DLD1 (cell line): Measurements from ENCODE around the gene NFKB2.

ENCODE experiments used
- in situ Hi-C: cut with HindIII; loops from 2 replicates; pipeline ENCODE4 v1.10.0; 2017; ENCODE audit warnings: low sequenced_read_pairs

NFKB2 gene

DNA sequence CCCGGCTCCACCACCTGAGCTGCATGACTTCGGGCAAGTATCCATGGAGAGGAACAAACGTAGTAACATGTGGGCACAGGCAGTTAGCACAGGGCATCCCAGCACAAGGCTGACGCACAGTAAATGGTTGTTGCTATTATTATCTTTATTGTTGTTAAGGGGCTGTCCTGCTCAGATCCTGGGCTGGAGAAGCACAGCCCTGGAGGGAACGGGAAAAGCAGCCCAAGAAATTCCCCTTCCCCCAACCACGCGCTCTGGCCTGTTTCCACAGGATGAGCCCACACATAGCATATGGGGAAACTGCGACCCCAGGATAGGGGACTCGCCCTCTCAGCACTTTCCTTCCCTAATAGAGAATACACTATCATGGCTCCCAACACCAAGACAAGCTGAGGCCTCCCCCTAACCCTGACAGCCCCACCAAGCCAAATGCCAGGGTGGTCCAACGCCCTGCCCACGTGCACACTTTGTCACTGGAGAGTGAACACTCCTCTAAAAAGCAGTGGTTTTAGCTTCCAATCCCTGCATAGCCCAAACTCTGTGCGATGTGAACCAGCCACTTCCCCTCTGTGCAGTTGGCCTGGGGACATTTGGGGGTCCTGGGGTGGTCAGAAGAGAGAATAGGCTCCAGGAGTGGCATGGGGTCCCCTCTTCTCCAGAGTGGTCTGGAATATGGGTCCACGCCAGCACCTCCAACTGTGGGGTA is 12.1 kb downstream of the NFKB2 start:
- in situ Hi-C loops, result no loop called here

DNA sequence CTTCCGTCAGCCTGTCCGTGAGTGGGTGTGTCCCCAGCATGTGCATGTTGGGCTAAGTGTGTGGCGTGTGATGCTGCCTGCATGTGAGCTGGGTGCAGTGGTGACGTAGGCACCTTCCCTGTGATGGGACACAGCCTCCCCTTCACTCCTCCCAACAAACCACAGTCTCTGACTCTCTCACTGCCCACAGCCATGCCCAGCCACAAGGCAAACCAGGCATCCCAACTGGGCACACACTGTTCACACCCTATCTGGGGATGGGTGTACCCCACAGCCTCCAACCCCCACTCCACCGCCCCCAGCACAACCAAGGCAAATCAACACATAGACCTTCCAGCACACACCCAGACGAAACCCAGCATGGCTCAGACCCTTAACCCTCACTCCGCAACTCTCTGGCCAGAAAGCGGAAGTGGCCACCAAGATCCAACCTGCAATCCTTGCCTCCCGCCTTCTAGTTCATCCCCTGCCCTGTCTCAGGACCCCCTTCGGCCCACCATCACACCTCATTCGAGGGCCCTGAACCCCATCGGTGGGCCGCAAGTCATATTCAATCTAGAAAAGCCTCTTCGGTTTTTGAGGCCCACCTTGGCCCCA is 12.7 kb downstream of the NFKB2 start:
- in situ Hi-C loops, result no loop called here

DNA sequence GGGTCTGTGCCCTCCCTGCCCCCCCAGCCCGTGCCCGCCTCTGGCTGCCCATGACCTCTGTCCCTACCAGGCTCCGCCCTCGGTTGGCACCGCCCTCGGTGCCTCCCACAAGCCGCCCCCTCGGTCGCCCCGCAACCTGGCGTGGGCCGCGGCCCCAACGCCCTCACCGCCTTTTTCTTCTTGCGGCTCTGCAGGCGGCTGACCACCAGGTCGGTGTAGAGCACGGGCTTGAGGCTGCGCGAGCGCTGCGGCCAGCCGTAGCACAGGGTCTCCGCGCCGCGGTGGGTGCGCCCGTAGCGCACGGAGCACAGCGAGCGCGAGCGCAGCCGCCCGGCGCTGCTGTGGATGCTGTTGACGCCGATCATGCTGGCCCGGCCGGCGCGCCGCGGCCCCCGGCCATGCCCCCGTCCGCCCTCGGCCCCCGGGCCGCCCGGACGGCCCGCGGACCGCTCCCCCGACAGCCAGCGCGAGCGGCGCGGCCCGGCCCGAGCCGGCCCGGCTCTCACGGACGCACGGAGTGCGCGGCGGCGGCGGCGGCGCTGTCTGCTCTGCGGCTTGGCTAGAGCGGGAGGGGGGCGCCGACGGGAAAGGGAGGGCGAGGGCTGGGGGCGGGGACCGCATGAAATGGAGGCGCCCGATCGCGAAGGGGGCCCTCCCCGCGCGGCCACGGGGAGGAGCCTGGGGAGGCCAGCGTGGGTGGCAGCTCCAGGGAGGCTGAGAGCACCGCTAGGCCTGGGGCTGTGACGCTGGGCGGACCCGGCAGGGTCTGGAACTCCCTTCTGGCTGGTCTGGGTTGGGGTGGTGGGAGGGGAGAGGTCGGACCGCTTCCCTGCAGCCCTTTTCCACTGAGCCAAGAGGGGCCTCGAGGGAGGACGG is 13.5 kb downstream of the NFKB2 start:
- in situ Hi-C loops, result no loop called here

DNA sequence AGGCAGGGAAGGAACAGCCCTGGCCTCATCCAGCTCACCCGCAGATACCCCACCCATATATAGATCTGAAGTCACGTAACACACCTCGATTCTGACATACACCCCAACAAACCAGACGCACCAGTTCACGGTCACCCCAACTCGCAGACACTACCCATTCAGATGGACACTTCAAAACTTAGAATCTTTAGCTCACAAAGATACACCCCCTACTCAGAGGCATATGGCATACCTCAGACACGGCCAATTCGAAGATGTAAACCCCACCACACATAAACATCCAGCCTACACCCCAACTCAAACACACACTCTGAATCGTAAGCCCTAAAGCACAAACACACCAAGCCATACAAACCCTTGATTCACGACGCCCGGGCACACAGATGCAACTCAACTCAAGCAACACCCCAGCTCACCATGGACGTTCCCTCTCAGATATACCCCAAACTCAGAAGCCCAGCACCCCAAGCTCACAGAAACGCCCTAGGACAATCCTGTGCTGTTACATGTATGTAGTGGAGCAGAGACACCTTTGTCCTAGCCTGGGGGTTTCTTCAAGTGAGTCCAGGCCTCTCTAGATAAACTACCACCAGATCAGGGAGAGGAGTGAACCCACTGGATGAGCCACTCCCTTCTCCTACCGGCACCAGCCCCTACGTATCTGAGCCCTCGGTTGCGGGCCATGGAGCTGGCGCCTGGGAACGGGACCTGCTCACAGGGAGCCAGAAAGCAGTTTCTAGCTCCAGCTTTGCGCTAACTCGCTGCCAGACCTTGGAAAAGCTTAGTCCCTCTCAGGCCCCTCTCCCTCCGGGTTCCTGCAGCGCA is 14.3 kb downstream of the NFKB2 start:
- in situ Hi-C loops, result no loop called here

DNA sequence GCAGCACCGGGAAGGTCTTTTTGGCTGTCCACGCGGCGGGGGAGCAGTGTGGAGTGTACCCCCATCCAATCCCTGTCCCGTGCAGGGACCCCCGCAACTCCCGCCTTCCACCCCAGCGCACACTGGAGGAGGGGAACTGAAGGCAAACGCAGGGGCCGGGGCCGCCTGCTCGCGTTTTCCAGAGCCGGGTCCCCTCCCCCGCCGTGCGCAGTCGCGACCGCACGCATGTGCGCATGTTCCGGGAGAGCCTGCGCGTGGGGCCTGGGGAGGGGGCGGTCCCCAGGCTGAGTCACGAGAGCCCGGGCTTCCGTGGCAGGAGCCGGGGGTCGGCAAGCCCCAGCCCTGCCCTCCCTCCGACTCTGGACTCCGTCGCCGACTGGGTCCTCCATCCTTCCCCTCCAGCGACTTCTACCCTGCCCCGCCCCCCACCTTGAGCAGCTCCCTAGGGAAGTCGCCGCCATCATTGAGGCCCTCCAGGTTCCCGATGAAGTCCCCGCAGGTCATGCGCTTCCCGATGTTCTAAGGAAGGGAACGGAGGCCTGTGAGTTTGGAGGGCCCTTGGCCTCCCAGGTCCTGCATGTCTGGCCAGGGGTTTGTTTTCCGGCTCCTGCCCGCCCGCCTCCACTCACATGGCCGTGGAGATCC is 15.0 kb downstream of the NFKB2 start:
- in situ Hi-C loops, result no loop called here

DNA sequence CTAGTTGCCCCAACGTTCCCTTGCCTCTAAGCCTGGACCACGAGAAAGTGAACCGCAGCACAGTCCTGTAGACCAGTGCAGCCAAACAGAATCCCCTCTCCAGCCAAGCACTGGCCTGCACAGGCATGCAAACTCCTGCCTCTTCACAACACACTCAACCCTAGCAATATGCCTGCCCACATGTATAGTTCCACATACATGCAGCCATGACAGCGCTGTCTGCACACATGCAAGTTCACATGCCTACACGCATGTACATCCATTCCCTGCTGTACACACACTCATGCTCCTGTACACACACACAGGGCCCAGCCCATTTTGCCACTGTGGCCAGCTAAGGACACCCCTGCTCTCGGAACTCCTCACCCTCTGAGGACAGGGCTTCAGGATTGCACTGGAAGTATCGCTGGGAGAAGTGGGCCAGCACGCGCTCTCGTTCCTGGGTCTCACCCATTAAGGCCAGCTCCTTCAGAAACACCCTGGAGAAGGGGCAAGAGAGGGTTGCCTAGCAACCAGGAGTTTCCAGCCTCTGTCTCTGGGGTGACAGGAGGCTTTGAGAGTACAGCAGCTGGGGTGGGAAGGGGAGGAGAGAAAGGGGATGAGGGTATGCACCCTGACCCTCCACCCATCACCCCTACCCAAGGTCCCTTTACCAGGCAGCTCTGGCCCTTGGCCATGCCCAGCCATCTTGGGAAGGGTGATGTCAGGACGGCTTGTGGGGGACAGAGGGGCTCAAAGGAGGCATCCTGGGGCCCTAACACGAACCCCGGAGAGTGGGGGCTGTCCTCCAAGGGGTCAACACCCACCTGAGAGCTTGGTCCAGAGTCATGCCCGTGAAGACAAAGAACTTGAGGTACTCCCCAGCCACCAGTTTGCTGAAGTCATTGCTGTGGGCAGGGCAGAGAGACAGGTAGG is 16.1 kb downstream of the NFKB2 start:
- in situ Hi-C loops, result no loop called here

DNA sequence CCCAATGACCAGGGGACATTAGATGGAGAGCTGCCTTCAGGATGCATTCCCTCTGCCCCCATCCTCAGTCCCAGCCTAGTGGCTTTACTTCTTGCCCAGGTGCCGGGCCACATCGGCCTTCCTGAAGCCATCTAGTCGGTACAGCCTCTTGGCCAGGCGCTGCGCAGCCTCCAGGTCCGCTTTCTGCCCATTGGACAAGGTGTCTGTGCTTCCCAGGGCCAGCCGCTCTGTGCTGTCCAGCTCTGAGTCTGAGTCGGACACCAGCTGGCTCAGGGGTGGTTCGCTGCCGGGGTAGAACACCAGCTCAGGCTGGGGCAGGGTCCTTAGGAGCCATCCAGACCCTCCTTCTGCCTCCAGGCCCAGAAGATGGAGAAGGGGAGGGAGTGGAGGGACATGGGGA is 16.8 kb downstream of the NFKB2 start:
- in situ Hi-C loops, result no loop called here

DNA sequence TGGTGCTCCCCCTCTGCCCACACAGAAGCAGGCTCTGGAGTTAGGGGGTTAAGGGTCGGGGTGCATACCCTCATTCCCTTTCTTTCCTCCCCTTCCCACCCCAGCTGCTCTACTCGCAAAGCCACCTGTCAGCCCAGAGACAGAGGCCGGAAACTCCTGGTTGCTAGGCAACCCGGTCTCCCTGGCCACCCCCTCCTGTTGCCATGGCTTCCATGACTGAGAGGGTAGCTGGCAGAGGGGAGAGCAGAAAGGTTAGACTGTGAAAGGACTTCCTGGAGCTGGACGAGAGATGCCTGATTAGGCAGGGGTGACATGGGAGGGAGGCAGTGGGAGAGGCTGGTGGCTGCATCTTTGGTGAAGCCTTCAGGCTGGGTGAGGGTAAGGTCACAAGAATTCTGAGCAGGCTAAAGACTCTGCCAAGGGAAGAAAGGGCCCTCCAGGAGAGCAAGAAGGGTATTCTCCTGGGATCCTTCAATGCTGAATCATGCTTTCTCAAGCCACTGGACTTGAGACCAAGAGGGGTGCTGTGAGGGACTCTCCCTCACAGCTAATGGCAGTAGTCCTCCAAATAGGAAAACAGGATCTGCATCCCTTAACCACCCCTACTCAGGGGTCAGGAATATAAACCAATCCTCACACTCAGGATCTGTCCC is 17.7 kb downstream of the NFKB2 start:
- in situ Hi-C loops, result no loop called here

DNA sequence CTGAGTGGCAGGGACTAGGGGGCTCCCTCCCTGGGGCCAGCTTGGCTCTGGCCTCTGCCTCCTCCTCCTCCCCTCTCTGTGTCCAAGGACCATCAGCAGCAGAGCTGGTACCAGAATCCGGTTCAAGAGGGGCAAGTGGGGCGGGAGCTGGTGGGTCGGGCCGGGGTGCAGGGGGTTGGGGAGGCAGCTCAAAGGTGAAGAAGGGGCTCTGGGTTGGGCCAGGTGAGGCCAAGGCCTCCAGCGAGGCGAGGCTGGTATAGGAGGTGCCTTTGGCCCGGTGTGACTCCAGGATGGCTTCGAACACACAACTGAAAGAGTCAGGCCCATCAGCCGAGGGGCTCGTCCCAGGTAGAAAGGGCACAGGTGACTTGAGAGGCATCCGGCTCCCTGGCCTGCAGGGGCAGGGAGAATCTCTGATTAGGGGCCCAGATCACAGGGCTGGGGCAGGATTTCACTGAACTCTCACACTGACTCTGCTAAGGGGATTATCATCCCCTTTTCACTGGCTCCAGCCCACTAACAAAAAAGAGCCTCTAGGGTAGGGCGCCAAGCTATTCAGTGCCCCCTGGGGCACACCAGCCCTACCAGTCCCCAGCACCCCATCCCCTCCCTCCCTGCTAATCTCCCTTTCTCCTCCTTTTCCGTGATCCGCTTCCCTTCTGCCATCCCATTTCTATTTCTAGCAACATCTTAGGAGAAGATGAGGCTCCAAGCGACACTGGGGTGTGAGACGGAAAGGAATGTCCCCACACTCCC is 18.5 kb downstream of the NFKB2 start:
- in situ Hi-C loops, result no loop called here

DNA sequence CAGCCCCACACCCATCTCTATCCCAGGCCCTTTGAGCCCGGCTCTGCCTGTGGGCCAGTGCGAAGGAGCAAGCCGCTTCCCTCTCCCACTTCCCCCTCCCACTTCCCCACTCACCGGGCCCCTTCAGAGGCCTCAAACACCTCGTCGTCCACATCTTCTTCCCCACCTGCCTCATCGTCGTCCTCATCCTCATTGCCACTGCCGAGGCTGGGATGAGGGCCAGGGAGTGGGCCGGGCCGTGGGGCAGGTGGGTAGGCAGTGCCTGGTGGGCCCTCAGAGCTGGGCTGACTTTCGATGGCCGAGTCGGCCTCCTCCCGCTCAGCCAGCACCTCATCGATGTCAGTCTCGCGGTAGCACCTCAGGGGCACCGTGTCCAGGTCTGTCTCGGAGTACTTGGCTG is 19.2 kb downstream of the NFKB2 start:
- in situ Hi-C loops, result no loop called here

DNA sequence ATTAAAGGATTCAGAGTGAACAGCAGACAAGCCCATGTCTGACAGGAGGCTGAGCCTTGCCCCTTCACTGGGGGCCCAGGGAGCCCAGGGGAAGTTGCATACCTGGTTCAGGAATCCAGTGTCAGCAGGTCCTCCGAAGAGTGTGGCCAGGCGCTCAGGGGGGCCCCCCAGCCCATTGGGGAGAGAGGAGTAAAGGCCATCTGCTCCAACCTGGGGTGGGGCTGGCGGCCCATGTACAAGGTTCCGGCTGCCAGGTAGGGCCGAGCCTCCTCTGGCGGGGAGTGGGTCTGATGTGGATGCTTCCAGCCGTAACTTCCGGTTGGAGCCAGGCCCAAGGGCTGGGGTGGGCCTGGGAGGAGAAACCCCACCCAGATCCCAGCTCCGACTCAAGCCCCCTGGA is 20.8 kb downstream of the NFKB2 start:
- in situ Hi-C loops, result no loop called here

DNA sequence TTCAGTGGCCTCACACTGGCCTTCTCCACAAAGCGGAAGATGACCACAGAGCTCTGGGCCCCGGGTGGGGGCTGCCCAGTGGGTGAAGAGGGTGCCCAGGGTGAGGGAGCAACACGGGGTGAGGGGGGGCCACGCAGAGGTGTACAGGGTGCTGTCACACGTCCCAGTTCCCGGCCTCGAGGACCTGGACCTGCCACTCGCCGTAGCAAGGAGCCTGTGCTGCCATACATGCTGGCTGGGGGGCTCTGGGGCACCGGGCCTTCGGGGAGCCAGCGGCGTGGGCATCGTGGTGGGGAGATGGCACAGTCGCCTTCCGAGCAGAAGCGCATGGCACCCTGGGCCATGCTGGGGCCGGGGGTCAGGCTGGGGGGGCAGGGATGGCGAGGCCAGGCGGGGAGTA is 21.2 kb downstream of the NFKB2 start:
- in situ Hi-C loops, result no loop called here

DNA sequence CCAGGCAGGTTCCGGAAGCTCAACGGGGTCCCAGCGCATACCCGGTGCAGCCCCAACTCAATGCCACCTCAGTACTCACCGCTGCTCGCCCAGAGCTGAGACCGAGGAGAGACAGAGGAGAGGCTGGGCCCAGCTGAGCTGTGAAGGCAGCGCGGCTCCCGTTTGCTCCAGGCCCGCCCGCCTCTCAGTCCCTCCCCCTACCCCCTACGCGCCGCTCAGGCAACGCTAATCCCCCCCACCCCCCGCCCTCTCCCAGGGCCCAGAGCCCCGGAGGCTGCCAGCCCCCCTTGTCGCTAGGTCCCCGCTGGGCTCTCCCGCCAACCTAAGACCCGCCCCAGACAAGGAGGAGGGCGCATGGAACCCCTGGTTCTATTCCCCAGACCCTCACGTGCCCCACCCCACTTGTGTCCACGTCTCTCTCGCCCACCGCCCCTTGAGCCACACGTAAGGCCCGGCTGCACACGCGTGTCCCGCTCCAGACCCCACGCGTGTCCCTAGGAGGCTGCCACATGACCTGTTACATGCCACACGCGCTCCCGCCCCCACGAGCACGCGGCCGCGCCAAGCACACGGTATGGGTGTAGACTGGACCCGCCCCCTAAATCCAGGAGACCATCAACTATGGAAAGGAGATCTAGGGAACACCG is 23.2 kb downstream of the NFKB2 start, which contains the start of gene PSD:
PSD (minus strand) TSS at position 164 of the 647 bp plus-strand sequence. CDS start 1,747 bp downstream, outside the sequence.
- in situ Hi-C loops, result no loop called here

DNA sequence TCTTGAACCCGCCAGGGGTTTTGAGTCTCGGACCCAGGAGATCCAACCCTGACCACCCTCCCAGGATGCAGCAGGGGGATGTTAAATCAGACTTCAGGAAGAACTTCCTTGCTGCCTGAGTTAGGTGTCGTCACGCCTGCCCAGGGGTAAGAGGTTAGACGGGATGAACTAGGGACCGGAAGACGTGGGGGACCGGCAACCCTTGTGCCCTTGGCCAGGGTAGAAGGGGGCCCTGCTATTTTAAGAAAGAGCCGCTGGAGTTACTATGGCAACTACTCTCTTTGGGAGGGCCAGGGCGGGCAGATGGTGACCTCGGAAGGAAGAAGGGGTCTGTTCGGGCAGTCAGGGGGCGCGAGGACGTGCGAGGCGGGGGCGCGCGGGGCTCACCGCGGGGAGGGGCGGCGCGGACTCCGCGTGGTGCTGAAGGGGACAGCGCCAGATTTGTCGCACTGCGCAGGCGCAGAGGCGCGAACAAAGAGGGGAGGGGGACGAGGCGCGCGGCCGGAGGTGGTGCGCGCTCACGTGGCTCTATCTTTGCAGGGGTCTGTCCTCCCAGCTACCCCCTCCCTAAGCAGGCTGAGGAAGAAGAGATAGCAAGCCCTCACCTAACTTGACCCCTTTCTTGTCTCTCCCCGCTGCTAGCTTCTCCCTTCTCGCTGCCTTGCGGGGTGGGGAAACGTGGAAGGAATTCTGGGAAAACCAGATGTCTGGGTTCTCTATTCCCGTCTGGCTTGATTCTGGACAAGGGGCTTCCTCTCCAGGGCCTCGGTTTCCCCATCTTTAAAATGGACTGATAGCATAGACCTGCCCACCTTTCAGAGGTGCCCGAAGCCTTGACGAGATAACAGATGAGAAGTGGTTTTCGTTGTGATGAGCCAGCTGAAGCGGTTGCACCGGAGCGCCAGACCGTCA is 24.0 kb downstream of the NFKB2 start:
- in situ Hi-C loops, result no loop called here

DNA sequence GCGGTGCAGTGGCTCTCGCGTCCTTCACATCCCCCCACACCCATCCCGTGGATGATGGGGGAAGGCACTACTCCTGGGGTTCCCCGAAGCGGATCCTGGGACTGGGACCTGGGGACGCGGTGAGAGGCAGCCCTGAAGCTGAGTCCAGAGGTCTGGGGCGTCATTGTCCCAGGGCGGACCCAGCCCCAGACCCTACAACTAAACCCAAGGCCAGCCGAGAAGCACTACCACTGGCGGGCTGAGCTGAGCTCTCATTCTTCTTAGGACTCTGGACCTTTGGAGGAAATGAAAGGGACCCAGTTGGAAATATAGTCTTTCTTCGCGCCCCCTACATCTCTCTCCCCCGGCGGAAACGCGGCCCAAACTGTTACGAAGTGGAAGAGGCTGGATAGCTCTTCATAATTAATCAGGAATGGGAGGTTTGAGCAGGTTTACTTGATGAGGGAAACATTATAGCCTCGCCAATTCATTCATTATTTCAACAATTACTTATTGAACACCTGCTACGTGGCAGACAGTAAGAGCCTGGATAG is 24.7 kb downstream of the NFKB2 start:
- in situ Hi-C loops, result no loop called here

DNA sequence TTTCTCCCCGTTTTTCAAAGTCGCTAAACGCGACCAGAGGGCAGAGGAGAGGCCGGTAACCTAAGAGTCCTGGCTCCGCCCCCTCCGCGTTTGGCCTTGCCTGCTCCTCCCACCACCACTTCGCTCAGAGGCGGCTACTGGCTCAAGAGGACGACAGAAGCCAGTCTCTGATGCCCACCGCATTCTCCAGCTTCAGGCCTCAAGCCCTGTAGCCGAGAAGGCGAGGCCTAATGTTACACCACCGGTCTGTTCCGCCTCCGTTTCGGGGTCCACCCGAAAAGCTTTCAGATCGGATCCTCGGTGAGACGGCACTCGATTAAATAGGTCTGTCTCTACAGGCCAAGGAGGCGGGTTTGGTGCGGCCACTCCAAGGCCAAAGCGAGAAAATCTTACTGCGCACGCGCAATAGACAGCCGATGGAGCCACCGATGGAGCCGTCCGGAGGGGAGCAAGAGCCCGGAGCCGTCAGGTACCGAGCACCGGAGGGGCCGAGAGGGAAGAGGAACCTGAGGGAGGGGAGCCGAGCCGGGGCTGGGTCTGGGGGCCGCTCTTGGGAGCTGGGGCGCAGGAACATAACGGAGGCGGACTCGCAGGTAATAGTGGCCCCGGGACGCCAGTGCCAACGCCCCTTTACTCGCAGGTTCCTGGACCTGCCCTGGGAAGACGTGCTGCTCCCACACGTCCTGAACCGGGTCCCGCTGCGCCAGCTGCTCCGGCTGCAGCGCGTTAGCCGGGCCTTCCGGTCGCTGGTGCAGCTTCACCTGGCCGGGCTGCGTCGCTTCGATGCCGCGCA is 25.4 kb downstream of the NFKB2 start, which contains the start of gene FBXL15:
FBXL15 (plus strand) TSS at position 123 of the 793 bp plus-strand sequence; CDS start at position 417, 294 bp downstream.
- in situ Hi-C loops, result no loop called here
